ENCODE measurements around the gene TTC31.
A peak's percentile ranks its signal among the peaks of the same experiment; 100 is the strongest.
"Not testable (repeated sequence)": the region's sequence is repeated elsewhere in the genome, so short reads cannot be mapped to it uniquely, and the experiment has no call there.

Gene TTC31

DNA sequence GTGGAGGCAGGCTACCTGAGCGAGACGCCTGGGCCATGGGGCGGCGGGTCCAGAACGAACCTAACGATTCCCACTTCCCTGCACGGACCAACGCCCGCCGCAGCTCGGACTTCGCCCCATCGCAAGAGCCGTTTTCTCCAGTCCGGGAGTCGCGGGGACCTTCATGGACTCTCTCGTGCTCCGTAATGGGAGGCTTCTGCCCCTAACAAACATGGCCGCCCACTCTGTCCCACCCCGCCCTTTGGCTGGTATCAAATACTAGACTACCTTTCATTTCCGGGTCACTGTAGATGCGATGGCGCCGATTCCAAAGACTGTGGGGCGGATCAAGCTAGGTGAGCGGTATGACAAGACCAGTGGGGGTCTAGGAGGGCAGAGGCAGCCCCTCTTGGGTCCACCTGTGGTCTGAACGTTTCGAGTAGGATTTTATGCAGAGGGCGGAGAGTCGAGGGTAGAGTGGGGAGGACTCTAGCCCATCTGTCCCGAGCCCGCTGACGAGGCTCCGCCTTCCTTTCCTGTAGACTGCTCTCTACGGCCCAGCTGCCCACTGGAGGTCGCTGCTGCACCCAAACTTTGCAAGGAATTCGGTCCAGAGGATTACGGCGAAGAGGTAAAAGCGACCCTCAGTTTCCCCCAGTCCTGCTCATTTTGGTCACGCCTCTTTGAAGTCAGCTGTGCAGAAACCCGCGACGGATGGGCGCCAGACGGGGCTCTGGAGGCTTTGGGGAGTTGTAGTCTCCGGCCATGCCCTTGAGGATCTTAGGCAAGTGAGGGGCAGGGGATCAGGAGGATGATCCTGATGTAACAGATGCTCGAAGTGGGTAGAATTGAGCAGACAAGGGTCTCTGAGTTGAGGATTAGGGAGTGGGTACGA lies at the start of gene TTC31, which contains the start of gene CCDC142:
Gene TTC31 (plus strand): TSS at position 281 of the 874 bp plus-strand sequence. CDS start 15 bp downstream, at position 296.
Gene CCDC142 (minus strand): TSS at position 198 of the 874 bp plus-strand sequence. CDS start 161 bp downstream, at position 37.
- DNase-seq, result peak; percentile 92

GRCh38 chr2:74436111-74436805 lies 46.6 kb upstream of the TTC31 start:
- DNase-seq, result no peak

GRCh38 chr2:74436848-74437695 lies 45.8 kb upstream of the TTC31 start:
- no peak for DNase-seq

DNA sequence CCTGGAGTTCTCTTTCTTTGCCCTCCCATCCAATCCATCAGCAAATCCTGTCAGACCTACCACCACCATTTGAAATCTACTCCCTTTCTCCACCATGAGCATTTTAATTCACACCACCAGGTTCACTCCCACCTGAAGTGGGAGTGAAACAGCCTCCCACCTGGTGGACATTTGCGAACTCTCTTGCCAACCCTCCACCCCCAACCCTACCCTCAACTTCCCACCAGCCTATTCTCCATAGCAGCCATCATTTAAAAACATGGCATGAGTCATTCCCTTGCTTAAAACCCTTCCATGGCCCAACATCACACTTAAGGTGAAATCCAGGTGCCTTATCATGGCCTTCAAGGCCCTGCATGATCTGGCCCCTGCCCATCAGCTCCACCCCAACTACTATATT lies 44.6 kb upstream of the TTC31 start:
- DNase-seq, result no peak

GRCh38 chr2:74439373-74439772 lies 43.5 kb upstream of the TTC31 start:
- DNase-seq, result no peak

DNA sequence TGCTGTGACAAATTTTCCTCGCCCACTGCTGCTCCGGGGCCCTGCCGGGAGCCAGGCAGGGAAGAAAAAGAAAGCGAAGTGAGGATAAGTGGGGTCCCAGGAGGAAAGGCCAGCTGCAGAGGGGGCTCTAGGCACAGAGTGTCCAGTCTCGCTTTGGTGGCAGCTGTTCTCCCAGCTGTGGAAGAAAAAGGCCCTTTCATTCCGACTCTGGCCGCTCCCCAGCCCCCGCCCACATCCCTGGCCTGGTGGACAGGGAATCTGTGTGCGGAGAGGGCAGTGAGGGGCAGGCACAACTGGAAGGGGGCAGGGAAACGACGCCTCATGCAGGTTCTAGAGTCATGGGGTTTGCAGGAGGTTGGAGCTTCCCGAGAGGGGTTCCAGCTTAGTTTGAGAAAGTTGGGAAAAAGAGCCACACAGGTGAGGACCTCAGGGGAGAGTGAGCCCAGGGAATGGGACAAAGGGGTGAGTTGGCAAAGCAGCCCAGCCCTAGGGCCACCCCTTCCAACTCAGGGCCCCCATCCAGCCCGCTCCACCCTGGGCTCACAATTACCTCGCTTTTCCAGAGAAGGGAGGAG lies 43.0 kb upstream of the TTC31 start:
- no peak for DNase-seq

GRCh38 chr2:74440378-74441169 lies 42.3 kb upstream of the TTC31 start:
- DNase-seq, result peak; percentile 51

DNA sequence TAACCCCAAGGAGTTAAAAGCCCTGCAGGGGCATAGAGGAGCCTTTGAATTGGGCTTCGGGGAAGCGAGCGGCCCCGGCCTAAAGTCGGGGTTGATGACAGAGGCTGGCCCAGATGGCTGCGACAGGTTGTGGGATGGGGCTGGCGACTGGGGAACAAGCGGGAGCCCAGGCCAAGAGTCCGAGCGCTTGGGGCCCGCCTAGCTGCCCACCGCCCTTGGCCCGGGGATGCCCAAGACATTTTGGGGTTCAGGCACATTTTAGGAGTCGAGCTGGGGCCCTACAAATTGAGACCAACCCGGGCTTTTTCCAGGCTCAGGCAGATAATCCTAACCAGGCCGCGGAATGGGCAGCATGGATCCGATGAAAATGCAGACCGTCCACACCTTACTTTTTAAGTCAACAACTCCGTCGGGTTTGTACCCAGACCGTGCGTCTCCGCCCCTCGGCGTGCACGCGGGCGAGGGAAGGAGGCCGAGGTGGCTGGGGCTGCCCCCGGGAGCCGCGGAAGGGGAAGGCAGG lies 41.7 kb upstream of the TTC31 start:
- no peak for DNase-seq

GRCh38 chr2:74441690-74442482 lies 41.0 kb upstream of the TTC31 start, which contains the start of gene RTKN:
Gene RTKN, minus strand, starts transcription at chr2:74441937. Its CDS starts 121 bp downstream, at chr2:74441816.
- peak; percentile 43 for DNase-seq

GRCh38 chr2:74442483-74443297 lies 40.2 kb upstream of the TTC31 start:
- DNase-seq, result not testable (repeated sequence)

- no peak for DNase-seq
Measured at GRCh38 chr2:74444498-74445318, 38.2 kb upstream of the TTC31 start.

DNA sequence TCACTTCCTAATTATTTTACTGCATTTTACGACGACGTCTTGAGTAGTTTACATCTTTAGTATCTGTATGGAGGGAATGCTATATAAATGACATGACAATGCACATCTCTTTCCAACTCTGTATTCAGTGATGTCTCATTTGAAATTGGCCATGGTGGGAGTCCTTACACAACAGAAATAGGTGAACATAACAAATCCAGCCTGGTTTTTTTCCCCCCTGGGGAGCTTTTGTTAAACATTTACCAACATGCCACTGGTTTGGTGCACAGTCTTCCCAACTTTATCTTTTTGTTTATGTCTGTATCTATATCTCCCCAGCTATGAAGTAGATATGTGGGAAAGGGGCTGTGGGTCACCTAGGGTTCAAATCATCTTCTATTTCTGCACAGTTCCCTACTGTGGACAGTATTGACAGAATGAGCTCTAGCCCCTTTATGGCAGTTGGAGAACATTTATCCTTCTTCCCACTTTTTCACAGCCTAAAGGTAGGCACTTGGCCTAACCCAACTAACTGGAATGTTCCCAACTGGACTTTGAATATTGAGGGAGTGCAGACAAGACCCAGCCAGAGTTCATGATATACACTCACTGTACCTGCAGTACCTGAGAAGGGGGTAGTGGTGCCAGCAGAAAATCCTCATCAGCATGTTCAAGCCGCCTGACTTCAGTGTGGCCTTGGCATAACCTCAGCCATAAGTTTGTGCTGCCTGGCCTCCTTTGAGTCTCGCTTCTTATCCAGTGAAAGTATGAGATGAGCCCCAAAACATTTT lies 35.5 kb upstream of the TTC31 start:
- no peak for DNase-seq

GRCh38 chr2:74448771-74449170 lies 34.1 kb upstream of the TTC31 start:
- DNase-seq, result no peak

DNA sequence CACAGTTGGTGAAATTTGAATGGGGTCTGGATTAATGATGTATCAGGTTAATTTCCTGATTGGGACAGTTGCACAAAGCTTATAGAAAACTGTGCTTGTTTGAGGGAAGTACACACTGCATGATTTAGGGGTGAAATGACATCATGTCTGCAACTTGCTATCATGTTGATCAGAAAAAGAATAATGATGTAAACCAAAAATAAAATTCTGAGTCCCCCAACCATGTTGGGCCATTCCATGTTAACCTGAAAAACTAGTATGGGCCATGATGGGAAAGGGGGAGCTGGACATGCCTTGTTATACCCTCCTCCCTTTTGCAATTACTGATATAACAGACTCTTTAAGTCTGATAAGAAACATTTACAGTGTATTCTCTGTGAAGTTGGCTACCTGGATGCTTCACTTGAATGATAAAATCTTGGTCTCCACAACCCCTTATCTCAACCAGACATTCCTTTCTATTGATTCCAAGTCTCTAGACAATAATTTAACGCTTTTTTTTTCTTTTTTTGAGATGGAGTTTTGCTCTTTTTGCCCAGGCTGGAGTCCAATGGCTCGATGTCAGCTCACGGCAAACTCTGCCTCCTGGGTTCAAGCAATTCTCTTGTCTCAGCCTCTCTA lies 32.2 kb upstream of the TTC31 start:
- no peak for DNase-seq

- DNase-seq, result peak; percentile 94
Measured at GRCh38 chr2:74454654-74455511, 28.0 kb upstream of the TTC31 start, which contains the start of gene INO80B. Gene INO80B, plus strand, starts transcription at chr2:74455087. Its CDS starts 30 bp downstream, at chr2:74455117.

- no peak for DNase-seq
Measured at GRCh38 chr2:74457129-74457548, 25.7 kb upstream of the TTC31 start.
